Measurements from ENCODE around the gene RDH5. TPM values are rescaled to one million over a fixed set of nuclear protein-coding genes. Genes with fewer than 3 reads are reported as not detected.

Gene RDH5
- total RNA-seq, 1 experiment from 2014 or later, result 4.3 TPM

DNA sequence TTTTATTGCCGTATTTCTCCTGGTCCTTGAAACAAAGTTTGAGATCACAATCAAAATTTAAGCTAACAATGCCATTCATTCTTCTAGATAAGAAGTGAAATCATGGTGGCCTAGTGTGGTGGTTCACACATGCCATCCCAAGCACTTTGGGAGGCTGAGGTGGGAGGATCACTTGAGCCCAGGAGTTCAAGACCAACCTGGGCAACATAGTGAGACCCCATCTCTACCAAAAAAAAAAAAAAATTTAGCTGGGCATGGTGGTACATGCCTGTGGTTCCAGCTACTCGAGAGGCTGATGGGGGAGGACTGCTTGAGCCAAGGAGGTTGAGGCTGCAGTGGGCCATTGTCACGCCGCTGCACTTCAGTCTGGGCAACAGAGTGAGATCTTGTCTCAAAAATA lies 47.0 kb downstream of the RDH5 start:
- in situ Hi-C loops (cut with HindIII; ENCODE audit: low sequenced_read_pairs), result no loop called here
- DNase-seq (ENCODE audit: low spot score), result no peak

DNA sequence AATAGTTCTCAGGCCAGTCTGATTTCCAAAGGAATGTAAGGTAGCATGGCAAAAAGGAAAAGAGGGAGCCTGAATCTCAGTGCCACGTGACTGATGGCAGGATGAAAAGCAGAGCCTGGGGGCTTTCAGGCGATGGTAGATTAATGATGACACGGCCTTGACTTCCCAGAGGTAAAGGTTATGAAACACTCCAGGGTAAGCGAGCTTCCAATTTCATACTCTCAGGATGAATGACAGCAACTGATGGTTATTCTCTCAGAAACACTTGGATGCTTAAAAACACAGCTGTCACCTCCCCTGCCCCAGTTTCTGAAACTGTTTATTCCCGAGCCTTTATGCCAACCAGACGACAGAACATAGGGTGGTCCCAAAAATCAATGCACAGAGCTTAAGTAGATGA lies 51.5 kb downstream of the RDH5 start:
- in situ Hi-C loops (cut with HindIII; ENCODE audit: low sequenced_read_pairs), result no loop called here
- DNase-seq (ENCODE audit: low spot score), result no peak

Other genes with a start within 250 kb of the RDH5 start
- not detected in 2 replicates for gene OR6C68, start 228.0 kb upstream of the RDH5 start, total RNA-seq (2014; rRNA removed; shearing (Covaris generic))
- gene OR6C4, start 170.8 kb upstream of the RDH5 start, total RNA-seq (2014; rRNA removed; shearing (Covaris generic)), result not detected in 2 replicates
- gene OR2AP1, start 147.9 kb upstream of the RDH5 start, total RNA-seq (2014; rRNA removed; shearing (Covaris generic)), result not detected in 2 replicates
- not detected in 2 replicates for gene OR10P1, start 83.5 kb upstream of the RDH5 start, total RNA-seq (2014; rRNA removed; shearing (Covaris generic))
- 0.58 and 3.0 TPM in 2 replicates for gene ITGA7, start 12.5 kb upstream of the RDH5 start, total RNA-seq (2014; rRNA removed; shearing (Covaris generic))
- 60.2 and 73.7 TPM in 2 replicates for gene BLOC1S1, start 4.3 kb upstream of the RDH5 start, total RNA-seq (2014; rRNA removed; shearing (Covaris generic))
- gene CD63, start 8.6 kb downstream of the RDH5 start, total RNA-seq (2014; rRNA removed; shearing (Covaris generic)), result 897 and 1,131 TPM in 2 replicates
- 16.2 and 29.2 TPM in 2 replicates for gene GDF11, start 22.7 kb downstream of the RDH5 start, total RNA-seq (2014; rRNA removed; shearing (Covaris generic))
- gene SARNP, start 97.3 kb downstream of the RDH5 start, total RNA-seq (2014; rRNA removed; shearing (Covaris generic)), result 248 and 272 TPM in 2 replicates
- gene ORMDL2, start 97.6 kb downstream of the RDH5 start, total RNA-seq (2014; rRNA removed; shearing (Covaris generic)), result 27.8 and 51.5 TPM in 2 replicates
- 17.3 and 33.2 TPM in 2 replicates for gene DNAJC14, start 109.2 kb downstream of the RDH5 start, total RNA-seq (2014; rRNA removed; shearing (Covaris generic))
- gene MMP19, start 122.5 kb downstream of the RDH5 start, total RNA-seq (2014; rRNA removed; shearing (Covaris generic)), result 0.98 and 1.8 TPM in 2 replicates
- 93.9 and 119 TPM in 2 replicates for gene PYM1, start 207.5 kb downstream of the RDH5 start, total RNA-seq (2014; rRNA removed; shearing (Covaris generic))
- 3.6 and 9.7 TPM in 2 replicates for gene DGKA, start 210.8 kb downstream of the RDH5 start, total RNA-seq (2014; rRNA removed; shearing (Covaris generic))
- gene PMEL, start 245.6 kb downstream of the RDH5 start, total RNA-seq (2014; rRNA removed; shearing (Covaris generic)), result 22.2 and 27.9 TPM in 2 replicates
- gene CDK2, start 246.4 kb downstream of the RDH5 start, total RNA-seq (2014; rRNA removed; shearing (Covaris generic)), result 44.7 and 52.3 TPM in 2 replicates

Data from G401 (cell line).